Dedifferentiated amniotic fluid mesenchymal stem cell (primary cell): ENCODE results near the gene SSTR3.

Experiments
- DNase-seq: peaks from one replicate; pipeline ENCODE4 v3.0.0-alpha.2; 2016; ENCODE audit errors: extremely low spot score

The SSTR3 gene

DNA sequence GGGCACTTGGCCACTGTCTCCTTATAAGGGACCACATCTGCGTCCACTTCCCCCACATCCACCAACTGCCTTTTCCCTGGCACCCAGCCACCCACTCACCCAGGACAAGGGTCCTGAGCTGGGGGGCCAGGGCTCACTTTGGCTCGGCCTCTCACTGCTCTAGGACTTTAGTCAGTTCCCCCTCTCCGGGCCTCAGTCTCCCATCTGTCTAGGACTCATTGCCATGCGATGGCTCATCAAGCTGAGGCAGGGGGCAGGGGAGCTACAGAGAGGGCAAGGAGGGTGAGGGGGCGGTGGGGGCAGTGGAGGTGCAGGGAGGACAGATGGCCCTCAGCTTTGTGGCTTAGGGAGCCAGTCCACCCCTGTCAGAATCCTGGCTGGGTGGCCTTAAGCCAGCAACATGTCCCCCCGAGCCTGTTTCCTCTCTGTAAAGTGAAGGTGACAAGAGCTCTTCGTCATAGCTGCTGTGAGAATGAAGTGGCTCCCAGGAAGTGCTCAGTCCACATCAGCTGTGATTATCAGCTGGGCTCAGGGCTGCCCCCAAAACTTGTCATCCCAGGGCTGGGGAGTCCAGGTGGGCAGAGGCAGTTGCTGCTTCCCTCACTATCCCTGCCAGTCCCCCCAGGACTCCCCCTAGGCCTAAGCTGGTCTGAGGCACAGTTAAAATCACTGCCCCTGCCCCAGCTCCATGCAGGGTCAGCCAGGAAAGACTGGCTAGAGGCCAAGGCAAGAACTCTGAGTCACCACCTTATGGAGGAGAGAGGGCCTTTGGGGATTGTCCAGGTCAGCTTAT is 16.9 kb upstream of the SSTR3 start:
- DNase-seq = peak; percentile 51

DNA sequence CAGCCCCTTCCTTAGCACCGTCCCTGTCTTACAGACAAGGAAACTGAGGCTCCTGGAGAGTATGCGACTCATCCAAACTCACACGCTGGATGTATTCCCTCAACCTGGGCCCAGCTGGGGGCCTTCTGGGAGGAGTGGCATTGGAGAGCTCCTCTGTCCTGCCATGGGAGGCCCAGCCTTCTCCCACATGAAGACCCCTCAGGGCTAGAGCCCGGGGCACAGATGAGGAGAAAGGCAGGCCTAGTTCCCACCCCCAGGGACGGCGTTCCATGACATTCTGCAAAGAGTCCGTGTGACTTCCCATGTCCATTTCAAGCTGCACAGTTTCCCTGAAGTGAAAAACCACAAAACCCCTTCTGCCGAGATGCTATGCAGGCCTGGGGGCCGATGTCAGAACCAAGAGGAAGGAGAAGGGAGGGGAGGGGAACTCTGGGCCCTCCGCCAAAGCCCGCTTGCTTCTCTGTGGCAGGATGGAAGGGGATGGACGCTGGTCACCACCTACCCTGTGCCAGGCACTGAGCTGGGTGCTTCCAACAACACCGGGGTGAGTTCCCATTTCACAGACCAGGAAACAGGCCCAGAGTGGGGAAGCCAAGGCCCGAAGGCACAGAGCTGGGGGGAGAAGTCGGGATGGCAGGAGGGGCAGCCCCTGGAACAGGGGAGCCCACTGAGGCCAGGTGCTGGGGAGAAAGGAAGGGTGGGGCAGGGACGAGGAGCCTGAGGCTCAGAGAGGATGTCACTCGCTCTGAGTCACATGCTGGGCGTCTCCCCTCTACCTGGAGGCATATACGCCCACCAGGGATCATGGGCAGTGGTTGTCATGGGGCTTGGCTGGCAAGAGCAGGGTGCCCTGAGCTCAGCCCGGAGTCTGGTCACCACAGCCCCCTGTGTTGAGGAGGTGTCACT is 16.1 kb upstream of the SSTR3 start:
- no peak for DNase-seq

DNA sequence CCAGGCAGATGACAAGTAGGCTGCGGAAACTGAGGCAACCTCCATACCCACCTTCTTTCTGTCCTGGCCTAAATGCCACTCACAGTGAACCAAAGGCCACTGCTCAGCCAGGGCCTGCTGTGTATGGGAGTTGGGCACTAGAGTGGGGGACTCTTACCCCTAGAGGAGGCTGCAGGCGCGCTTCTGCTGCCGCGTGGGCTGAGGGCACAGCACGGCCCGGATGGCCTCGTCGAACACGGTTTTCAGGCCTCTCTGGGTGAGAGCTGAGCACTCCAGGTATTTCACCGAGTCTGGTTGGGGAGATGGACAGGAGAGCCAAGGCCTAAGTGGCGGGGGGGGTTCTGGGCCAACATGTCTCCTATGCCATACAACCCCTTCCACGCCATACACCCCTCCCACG is 14.2 kb upstream of the SSTR3 start:
- no peak for DNase-seq

DNA sequence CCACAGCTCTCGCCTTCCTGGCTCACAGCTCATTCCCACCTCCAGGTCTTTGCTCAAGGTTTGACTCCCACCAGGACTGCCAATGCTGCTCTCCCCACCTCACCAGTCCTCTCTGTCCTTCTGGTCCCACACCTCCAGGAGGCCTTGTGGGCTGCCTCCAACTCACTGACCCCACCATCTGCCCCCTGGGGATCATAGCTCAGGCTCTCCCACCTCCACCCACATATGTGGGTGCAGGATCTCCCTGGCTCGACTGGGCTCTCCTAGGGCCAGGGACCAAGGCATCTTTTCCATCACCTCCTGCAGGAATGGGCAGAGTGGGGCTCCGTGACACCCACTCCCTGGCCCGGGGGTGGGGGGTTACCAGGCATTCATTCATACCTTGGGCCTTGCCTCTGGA is 13.8 kb upstream of the SSTR3 start:
- DNase-seq = no peak

DNA sequence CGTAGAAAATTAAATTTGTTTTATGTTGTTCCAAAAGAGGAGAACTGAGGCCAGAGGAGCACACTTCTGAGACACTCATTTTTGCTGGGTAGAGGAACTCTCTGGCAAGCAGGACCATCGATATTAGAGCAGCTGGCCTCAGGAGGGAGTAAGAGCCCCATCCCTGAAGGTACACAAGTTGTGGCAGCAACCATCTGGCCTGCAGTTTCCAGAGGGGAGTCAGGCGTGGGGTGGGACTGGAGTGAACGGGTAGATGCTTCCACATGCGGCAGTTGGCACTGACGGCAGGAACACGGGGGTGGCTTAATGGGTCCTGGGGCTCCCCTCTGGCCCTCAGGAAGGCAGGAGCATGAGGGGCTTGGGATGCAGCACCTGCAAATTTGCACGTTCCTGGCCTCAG is 13.2 kb upstream of the SSTR3 start:
- no peak for DNase-seq

DNA sequence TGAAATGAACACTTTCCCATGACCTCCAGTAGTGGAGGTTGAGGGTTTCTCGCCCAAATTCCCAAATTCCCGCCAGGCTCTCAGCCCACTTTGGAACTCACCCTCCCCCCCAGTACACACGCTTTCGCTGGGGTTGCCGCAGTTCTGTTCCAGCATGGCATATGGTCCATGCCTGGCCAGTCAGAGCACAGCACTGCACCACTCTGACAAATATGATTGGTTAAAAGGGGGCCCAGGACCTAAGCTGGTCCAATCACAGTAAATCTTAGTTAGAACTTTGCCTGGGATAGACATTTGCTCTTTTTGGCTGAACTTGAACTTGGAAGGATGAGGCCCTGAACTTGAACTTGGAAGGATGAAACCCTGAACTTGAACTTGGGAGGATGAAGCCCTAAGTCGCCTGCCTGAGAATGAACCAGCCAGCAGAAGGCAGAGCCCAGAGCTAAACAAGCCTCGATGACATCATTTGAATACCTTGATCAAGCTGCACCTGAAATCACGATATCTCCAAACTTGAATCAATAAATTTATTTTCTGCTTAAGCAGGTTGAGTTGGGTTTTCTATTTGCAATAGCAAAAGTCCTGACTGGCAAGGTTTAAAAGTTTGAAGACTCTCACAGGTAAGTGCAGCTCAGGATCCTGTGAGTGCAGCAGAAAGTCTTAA is 12.6 kb upstream of the SSTR3 start:
- DNase-seq = no peak

DNA sequence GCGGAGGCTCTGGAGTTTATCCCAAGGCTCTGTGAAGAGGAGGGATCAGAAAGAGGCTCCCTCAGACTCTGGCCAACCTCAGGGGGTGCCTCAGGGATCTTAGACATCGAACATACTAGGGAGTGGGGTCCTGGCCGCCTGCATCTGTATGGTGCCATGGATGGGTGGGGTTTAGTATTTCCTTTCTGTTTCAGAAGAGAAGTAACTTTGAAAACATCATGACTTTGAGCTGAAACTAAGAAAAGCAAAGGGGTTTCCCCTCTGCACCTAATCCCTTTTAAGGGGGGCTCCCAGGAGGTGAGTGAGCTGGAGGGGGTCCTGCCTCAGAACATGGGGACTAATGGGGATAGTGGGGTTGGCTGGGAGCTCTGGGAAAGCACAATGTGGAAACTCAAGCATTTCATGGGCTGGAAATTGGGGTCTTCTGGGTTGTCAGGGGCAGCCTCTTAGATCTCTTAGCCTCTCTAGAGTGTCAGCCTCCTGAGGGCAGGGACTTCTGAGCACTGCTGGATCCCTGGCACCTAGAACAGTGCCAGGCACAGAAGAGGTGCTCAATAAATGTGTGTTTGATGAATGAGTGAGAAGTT is 11.8 kb upstream of the SSTR3 start:
- no peak for DNase-seq

DNA sequence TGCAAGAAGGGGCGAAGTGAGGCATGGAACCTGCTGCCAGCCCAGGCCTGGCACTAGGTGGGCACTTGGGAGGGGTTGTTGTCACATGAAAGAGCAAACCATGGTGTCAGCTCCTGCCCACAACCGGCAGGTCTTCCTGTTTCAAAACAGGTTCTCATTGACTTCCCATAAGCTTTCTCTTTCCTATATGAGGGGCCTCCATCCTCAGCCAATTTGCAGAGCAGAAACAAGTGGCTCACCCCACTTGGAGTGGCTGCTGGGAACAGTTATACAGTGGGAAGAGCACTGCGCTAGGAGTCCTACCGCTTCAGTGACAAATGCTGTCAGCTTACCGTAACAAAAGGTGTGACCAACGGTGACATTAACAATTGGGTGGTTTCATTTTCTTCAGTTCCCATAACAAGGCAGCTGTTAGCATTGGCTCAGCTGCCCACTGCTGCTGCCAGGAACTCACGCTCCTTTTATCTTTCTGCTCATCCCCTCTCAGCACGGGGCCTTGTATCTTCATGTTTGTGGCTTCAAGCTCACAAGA is 10.2 kb upstream of the SSTR3 start:
- DNase-seq = no peak

DNA sequence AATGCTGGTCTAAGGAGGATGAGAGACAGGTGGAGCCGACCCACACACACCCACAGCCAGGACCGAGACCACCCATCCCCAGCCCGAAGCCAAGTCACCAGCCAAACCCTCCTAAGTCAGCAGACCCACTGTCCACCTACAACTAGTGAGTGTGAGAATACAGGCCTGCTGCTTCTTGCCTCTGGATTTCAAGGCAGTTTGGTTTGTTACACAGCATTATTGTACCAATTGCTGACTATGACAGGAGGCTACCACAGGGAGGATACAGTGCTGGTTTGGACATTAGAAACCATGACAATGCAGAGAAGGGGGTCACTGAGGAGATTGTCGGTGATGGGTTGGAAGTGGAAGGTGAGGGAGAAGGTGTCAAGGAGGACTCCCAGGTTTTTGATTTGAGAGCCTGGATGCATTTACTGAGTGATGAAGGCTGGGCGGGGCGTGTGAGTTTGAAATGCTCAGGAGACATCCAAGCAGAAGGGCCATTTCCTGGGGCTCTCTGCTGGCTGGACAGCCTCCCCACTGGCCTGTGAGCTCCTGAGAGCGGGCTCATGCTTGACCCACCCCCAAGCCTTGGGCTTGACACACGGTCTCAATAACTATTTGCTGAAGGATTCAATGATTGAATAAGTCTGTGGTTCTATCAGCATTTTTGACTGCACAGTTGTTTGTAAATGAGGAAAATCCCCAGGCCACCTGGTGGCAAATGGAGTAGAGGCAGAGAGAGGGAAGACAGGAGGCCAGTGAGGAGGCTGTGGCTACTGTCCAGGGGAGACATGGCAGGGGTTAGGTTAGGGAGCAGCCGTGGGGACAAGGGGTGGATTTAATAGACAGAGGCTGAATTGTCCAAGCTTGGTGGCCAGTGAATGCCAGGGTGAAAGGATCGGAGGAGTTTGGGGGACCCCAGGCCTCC is 9.4 kb upstream of the SSTR3 start:
- no peak for DNase-seq

DNA sequence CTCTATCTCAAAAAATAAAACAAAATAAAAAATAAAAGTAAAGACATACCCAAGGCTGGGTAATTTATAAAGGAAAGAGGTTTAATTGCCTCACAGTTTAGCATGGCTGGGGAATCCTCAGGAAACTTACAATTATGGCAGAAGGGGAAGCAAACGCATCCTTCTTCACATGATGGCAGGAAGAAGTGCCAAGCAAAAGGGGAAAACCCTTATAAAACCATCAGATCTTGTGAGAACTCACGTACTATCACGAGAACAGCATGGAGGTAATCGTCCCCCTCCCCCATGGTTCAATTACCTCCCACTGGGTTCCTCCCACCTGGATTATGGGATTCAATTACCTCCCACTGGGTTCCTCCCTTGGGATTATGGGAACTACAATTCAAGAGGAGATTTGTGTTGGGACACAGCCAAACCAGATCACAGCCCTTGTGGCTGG is 8.3 kb upstream of the SSTR3 start:
- DNase-seq = no peak

DNA sequence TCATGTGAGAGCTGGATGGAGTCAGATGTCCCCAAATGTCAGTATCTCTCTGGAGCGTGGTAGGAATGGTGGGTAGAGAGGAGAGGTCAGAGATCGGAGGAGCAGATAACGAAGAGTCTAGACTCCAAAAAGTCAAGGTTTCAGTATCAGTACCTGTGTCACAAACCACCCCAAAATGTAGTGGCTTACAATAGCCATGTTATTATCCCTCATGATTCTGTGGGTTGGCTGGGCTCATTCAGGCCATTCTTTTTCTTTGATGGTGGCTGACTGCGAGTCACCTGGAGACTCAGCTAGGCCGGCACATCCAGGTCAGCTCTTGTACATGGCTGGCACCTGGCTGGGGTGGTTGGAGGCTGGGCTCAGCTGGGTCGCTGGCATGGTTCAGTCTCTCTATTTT is 7.3 kb upstream of the SSTR3 start:
- DNase-seq = no peak

DNA sequence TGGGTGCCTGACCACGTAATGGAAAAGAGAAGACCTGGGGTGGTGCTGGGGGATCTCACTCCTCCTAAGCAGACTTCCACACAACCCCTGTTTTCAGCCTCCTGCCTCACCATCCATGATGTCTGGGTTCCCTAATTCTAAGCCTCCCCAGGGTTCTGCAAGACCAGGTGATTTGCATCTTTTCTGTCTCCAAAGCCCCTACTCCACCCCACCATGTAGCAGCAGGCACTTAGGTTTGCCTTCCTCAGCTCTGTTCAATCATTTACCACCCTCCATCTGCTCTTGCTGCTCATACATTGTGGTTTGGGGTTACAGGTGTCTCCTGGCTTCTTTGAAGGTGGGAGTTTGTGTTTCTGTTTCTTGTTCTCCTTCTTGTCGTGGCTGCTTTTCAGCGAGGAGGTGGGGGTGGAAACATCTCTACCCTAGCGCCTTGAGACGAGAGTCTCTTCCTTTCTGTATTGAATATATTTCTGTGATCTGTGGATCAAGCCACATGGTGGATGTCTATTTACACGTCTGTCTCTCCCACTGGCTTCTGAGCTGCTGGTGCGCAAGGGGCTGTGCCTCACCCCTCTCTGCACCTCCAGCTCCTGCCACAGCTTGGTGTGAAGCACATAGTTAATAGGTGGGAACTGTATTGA is 6.6 kb upstream of the SSTR3 start:
- no peak for DNase-seq

DNA sequence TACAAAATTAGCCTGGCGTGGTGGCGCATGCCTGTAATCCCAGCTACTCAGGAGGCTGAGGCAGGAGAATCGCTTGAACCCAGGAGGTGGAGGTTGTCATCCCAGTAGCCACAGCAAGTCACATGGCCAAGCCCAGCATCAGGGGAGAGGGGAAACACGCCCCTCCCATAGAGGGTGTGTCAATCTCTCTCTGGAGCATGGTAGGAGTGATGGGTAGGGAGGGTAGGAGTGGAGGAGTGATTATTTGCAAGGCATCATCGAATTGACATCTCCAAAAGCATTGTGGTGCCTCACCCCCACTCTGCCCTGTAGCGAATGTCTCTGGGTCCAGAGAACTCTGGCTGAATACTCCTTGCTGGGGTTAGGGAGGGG is 6.1 kb upstream of the SSTR3 start:
- no peak for DNase-seq

DNA sequence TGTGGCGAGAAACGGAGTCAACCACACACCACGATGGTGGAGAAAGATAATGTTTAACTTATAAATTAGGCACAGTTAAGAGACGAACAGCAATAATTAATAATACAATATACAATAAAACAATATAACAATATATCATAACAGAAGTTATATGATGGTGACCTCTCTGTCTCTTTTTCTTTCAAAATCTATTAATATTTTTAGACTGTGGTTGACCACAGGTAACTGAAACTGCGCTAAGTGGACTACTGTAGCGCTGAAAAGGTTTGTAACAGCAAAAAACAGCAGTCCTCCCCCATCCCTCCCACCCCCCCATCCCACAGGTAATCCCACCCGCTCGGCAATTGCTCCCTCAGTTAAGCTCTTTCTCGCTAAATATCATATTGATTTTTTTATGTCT is 3.6 kb upstream of the SSTR3 start:
- no peak for DNase-seq

DNA sequence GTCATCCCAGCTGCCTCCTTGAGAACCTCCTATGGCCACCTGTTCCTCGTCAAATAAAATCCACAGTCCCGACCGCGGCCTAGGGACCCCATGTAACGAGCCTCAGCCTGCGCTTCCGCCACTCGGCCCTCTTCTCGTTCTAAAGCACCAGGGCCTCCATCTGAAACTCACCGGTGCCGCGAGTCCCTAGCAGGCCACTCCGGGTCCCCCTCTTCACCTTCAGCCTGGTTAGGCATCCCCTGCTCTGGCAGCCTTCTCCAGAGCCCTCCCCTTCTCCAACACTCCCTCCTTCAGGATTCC is 2.4 kb upstream of the SSTR3 start:
- DNase-seq = no peak

DNA sequence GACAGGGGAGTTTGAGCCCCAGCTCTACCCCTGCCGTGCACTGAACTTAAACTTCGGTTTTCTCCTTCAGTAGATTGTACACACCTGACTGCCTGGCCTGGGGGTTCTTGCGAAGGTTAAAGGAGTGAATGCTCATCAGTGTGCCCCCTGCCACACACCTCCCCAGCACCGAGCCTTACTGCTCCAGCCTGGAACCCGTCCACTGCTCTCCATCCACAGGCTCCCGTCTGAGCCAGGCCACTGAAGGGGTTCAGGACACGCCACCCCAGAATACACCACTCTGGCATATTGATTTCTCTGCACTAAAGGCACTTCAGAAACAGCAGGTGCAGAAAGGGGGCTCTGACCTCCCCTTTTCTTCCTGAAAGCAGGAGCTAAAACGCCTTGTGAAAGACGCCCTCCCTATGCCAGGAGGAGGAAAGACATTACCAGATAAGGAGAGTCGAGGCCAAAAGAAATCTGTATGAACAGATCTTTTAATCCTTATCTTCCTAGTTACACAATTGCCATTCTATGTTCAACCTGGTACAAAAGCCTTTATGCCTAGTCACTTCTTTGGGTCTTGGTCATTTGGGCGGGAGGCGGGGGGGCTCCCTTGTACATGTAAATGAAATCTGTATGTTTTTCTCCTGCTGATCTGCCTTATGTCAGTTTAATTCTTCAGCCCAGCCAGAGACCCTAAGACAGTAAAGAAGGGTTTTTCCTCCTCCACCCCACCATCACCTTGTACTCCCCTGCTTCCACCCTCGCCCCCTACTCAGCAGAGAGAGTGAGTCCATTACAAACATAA is 1.9 kb upstream of the SSTR3 start:
- no peak for DNase-seq

DNA sequence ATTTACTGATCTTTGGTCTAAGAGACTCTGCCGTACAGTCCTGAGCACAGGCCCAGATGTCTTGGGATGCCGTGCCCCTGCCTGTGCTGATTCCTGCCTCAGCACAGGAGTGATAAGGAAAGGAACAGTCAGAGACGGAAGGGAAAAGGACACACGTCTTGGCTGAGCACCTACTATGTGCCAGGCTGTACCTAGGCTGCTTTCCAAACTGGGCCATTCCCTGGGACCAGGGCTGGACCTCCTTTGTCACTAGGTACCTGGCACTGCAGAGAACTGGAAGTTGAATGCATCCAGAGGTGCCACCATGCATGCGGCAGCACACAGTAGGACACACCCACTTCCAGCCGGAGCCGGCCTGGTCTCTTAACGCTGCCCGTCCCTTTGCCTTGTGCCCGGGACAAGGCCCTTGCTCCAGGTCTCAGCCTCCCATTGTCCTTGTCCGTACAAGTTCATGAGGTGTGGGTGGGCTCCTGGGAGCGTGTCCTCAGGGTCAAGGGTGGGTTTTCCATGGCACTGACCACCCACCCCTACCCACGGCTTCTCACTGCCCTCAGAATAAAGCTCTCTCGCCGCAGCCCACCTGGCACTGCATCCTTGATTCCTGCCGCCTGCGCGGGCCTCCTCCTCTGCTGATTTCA is 1.1 kb upstream of the SSTR3 start:
- DNase-seq = no peak

DNA sequence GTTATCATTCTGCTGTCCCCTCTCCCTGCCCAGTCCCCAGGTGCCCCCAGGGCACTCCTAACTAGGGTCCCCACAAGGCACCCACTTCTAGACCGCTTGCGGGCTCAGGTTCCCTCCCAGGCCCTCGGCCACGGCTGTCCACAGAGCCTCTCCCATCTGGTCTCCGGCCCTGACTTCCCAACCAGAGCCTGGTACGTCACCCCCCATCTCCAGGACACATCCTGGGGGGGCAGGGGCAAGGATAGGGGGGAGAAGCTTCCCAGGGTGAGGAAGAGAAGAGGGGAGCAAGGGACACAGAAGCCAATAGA is 457 bp downstream of the SSTR3 start:
- DNase-seq = no peak

DNA sequence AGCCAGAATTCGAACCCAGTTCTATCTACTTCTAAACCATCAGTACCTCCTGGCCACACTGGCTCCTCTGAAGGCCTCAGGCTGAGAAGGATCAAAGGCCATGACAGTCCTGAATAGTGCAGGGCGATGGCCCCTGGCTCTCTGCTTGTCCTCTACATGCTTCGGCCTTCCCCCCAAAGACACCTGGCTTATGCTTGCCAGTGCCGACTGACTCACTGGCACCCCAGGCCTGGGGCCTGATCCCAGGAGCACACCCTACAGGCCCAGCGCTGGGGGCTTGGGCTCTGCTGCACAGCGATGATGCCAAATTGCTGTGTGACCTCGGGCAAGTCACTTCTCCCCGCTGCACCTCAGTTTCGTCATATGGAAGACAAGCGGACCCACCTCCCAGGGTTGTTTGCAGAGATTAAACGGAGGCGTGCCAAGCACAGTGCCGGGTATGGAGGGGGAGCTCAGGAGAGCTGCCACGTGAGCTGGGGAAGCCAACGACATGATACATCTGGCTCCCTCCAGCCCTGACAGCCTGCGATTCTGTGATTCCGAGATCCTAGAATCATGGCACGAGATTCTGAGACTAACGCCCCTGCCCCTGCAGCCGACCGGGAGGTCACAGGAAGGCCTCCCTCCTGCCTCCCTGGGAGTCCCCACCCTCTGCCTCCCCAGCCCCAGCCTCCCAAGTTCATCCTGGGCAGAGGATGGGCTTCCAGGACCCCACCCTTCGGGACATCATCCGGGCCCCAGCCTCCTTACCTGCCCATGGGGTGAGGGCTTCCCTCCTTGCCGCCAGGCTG is 1.0 kb downstream of the SSTR3 start:
- DNase-seq = no peak
